Measurements from ENCODE around the gene CYP27A1.

GRCh38 chr2:218849721-218850120 lies 67.8 kb downstream of the CYP27A1 start:
- TF ChIP-seq, protein P1, sequence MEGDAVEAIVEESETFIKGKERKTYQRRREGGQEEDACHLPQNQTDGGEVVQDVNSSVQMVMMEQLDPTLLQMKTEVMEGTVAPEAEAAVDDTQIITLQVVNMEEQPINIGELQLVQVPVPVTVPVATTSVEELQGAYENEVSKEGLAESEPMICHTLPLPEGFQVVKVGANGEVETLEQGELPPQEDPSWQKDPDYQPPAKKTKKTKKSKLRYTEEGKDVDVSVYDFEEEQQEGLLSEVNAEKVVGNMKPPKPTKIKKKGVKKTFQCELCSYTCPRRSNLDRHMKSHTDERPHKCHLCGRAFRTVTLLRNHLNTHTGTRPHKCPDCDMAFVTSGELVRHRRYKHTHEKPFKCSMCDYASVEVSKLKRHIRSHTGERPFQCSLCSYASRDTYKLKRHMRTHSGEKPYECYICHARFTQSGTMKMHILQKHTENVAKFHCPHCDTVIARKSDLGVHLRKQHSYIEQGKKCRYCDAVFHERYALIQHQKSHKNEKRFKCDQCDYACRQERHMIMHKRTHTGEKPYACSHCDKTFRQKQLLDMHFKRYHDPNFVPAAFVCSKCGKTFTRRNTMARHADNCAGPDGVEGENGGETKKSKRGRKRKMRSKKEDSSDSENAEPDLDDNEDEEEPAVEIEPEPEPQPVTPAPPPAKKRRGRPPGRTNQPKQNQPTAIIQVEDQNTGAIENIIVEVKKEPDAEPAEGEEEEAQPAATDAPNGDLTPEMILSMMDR (IDR thresholded peaks at IDR 0.05; ENCODE audit: low read length) = no peak
- TF ChIP-seq EZH2 (IDR thresholded peaks at IDR 0.05; ENCODE audit: borderline replicate concordance, low read length) = no peak
